Measurements from ENCODE around the gene MT1H.

The MT1H gene

GRCh38 chr16:56710181-56710737 lies 40.6 kb downstream of the MT1H start:
- no peak overlapping the region for H3K9ac ChIP-seq
- H3K27me3 ChIP-seq (ENCODE audit: insufficient read depth, low read depth), result no peaks in the 10 kb centered on the region
- H3K27ac ChIP-seq, result no peak overlapping the region
- H3K36me3 ChIP-seq (ENCODE audit: insufficient read depth), result no peaks in the 10 kb centered on the region
- no peaks in the 10 kb centered on the region for H3K79me2 ChIP-seq (ENCODE audit: insufficient read depth, low read depth)
- H3K4me1 ChIP-seq (ENCODE audit: low read depth, poor library complexity, severe bottlenecking), result no peaks in the 10 kb centered on the region
- no peak overlapping the region for H3K4me2 ChIP-seq
- no peak overlapping the region for H2AFZ ChIP-seq (ENCODE audit: low read depth)
- no peaks in the 10 kb centered on the region for H4K20me1 ChIP-seq (ENCODE audit: insufficient read depth)
- no peak overlapping the region for H3K4me3 ChIP-seq (IDR thresholded peaks at IDR 0.05; ENCODE audit: insufficient read depth, low read depth, low read length)
- TF ChIP-seq CTCF (conservative IDR thresholded peaks at IDR 0.05; ENCODE audit: low read depth, low read length), result no peak

- Histone ChIP-seq H3K9ac (no peak overlapping the region), H3K36me3 (ENCODE audit: insufficient read depth) (no peaks in the 10 kb centered on the region), H3K4me3 (IDR thresholded peaks at IDR 0.05; ENCODE audit: insufficient read depth, low read depth, low read length) (no peak overlapping the region), H3K4me2 (no peak overlapping the region), H3K4me1 (ENCODE audit: low read depth, poor library complexity, severe bottlenecking) (no peaks in the 10 kb centered on the region), H2AFZ (ENCODE audit: low read depth) (no peak overlapping the region), H3K27me3 (ENCODE audit: insufficient read depth, low read depth) (no peaks in the 10 kb centered on the region), H3K79me2 (ENCODE audit: insufficient read depth, low read depth) (no peaks in the 10 kb centered on the region), H4K20me1 (ENCODE audit: insufficient read depth) (no peaks in the 10 kb centered on the region), H3K27ac (no peak overlapping the region)
- TF ChIP-seq CTCF (conservative IDR thresholded peaks at IDR 0.05; ENCODE audit: low read depth, low read length), result no peak
Measured at GRCh38 chr16:56711862-56712261, 42.2 kb downstream of the MT1H start.

- Histone ChIP-seq H3K79me2 (ENCODE audit: insufficient read depth, low read depth) (no peaks in the 10 kb centered on the region), H3K36me3 (ENCODE audit: insufficient read depth) (no peaks in the 10 kb centered on the region), H2AFZ (ENCODE audit: low read depth) (no peak overlapping the region), H3K4me1 (ENCODE audit: low read depth, poor library complexity, severe bottlenecking) (no peaks in the 10 kb centered on the region), H3K9ac (no peak overlapping the region), H3K27ac (no peak overlapping the region), H3K4me3 (IDR thresholded peaks at IDR 0.05; ENCODE audit: insufficient read depth, low read depth, low read length) (no peak overlapping the region), H3K4me2 (no peak overlapping the region), H4K20me1 (ENCODE audit: insufficient read depth) (no peaks in the 10 kb centered on the region), H3K27me3 (ENCODE audit: insufficient read depth, low read depth) (no peaks in the 10 kb centered on the region)
- TF ChIP-seq CTCF (conservative IDR thresholded peaks at IDR 0.05; ENCODE audit: low read depth, low read length), result no peak
Measured at GRCh38 chr16:56713794-56714193, 44.2 kb downstream of the MT1H start.

GRCh38 chr16:56715126-56715525 lies 45.5 kb downstream of the MT1H start:
- Histone ChIP-seq H3K36me3 (ENCODE audit: insufficient read depth) (no peaks in the 10 kb centered on the region), H3K4me2 (no peak overlapping the region), H3K27me3 (ENCODE audit: insufficient read depth, low read depth) (no peaks in the 10 kb centered on the region), H3K4me1 (ENCODE audit: low read depth, poor library complexity, severe bottlenecking) (no peaks in the 10 kb centered on the region), H4K20me1 (ENCODE audit: insufficient read depth) (no peaks in the 10 kb centered on the region), H3K79me2 (ENCODE audit: insufficient read depth, low read depth) (no peaks in the 10 kb centered on the region), H2AFZ (ENCODE audit: low read depth) (no peak overlapping the region), H3K9ac (no peak overlapping the region), H3K27ac (no peak overlapping the region), H3K4me3 (IDR thresholded peaks at IDR 0.05; ENCODE audit: insufficient read depth, low read depth, low read length) (no peak overlapping the region)
- no peak for TF ChIP-seq CTCF (conservative IDR thresholded peaks at IDR 0.05; ENCODE audit: low read depth, low read length)
